Measurements from ENCODE around the gene NPFFR1. TPM values are rescaled to one million over a fixed set of nuclear protein-coding genes. Genes with fewer than 3 reads are reported as not detected.

The NPFFR1 gene
- total RNA-seq, 1 experiment from 2014 or later, result not detected

DNA sequence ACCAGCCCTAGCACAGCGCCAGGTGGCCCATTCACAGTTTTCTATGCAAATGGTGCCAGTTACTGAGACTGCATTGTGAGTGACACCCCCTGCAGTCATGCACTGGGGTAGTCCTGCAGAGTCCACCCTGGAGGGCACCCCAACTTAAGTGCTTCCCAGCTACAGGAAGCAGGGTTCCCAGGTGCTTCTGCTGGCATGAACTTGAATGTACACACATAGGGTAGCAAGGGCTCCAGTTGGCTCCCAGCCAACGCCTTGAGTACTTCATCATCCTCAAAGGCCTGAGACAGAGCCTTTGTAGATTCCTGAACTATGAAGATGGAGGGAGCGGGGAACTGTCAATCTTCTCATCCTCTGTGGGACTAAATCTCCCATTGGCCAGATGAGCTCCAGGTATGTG lies 11.5 kb upstream of the NPFFR1 start:
- Histone ChIP-seq H3K9me3 (ENCODE audit: control insufficient read depth, low read depth, low read length) (no peaks in the 10 kb centered on the region), H2AK5ac (ENCODE audit: insufficient read length, low read length) (no peak overlapping the region), H3K14ac (ENCODE audit: insufficient read depth, low read length) (no peak overlapping the region), H3T11ph (ENCODE audit: low read length) (no peak overlapping the region), H4K20me1 (ENCODE audit: control insufficient read depth, insufficient read depth, insufficient read length) (no peaks in the 10 kb centered on the region), H3K27ac (ENCODE audit: insufficient read length, low read depth, low read length) (no peak overlapping the region), H2BK5ac (ENCODE audit: insufficient read length, low read length) (no peak overlapping the region), H3K27me3 (ENCODE audit: insufficient read depth, low read length) (no peaks in the 10 kb centered on the region), H4K8ac (replicated peaks; ENCODE audit: insufficient read length, low read depth, low read length) (no peak overlapping the region), H3K23me2 (ENCODE audit: insufficient read length, low read depth, low read length, poor library complexity, severe bottlenecking) (no peaks in the 10 kb centered on the region), H3K79me1 (ENCODE audit: insufficient read depth, low read depth, low read length, poor library complexity, severe bottlenecking) (no peaks in the 10 kb centered on the region), H3K18ac (ENCODE audit: insufficient read length, low read depth, low read length) (no peak overlapping the region), H3K4me2 (ENCODE audit: insufficient read depth, insufficient read length, low read length) (no peak overlapping the region), H4K5ac (ENCODE audit: insufficient read length, low read depth, low read length) (no peak overlapping the region), H2AFZ (ENCODE audit: low read length) (no peak overlapping the region), H3K79me2 (ENCODE audit: insufficient read depth, low read length) (no peaks in the 10 kb centered on the region), H3K23ac (ENCODE audit: insufficient read length, low read depth, low read length) (no peak overlapping the region), H3K4ac (ENCODE audit: low read depth, low read length) (no peak overlapping the region), H2BK15ac (ENCODE audit: low read depth, low read length) (no peak overlapping the region), H3K9ac (ENCODE audit: extremely low read depth, insufficient read length, low read length) (no peak overlapping the region), H2BK120ac (ENCODE audit: low read depth, low read length, poor library complexity, severe bottlenecking) (no peak overlapping the region), H3K56ac (ENCODE audit: insufficient read length, low read depth, low read length) (no peak overlapping the region), H2BK20ac (ENCODE audit: low read depth, low read length, poor library complexity, severe bottlenecking) (no peak overlapping the region), H3K4me1 (ENCODE audit: insufficient read depth, low read length) (no peaks in the 10 kb centered on the region), H2BK12ac (ENCODE audit: insufficient read length, low read depth, low read length) (no peak overlapping the region), H4K91ac (ENCODE audit: insufficient read length, low read depth, low read length) (no peak overlapping the region)
- Mint-ChIP-seq H3K4me3 (no peak overlapping the region), H3K9me3 (no peaks in the 10 kb centered on the region), H3K4me1 (peaks cover 11 to 22% of the 10 kb centered on the region in 2 experiments), H3K27ac (no peak overlapping the region), H3K27me3 (ENCODE audit: low read depth) (peaks cover 2% of the 10 kb centered on the region), H3K36me3 (ENCODE audit: insufficient read depth in 1 of 3, low read depth in 3 of 3) (no peaks in the 10 kb centered on the region; a peak in 1 of 7 replicates)
- no peak for DNase-seq
- WGBS (ENCODE audit: extremely low coverage, insufficient read length, low lambda C conversion rate), result no CpG with 5 or more reads among the region's 3 CpGs
- TF ChIP-seq, protein P1, sequence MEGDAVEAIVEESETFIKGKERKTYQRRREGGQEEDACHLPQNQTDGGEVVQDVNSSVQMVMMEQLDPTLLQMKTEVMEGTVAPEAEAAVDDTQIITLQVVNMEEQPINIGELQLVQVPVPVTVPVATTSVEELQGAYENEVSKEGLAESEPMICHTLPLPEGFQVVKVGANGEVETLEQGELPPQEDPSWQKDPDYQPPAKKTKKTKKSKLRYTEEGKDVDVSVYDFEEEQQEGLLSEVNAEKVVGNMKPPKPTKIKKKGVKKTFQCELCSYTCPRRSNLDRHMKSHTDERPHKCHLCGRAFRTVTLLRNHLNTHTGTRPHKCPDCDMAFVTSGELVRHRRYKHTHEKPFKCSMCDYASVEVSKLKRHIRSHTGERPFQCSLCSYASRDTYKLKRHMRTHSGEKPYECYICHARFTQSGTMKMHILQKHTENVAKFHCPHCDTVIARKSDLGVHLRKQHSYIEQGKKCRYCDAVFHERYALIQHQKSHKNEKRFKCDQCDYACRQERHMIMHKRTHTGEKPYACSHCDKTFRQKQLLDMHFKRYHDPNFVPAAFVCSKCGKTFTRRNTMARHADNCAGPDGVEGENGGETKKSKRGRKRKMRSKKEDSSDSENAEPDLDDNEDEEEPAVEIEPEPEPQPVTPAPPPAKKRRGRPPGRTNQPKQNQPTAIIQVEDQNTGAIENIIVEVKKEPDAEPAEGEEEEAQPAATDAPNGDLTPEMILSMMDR (conservative IDR thresholded peaks at IDR 0.05), result no peak
